Endodermal cell (in vitro differentiated cells): ENCODE results near the gene SERPINA3. TPM values are rescaled to one million over a fixed set of nuclear protein-coding genes. Genes with fewer than 3 reads are reported as not detected.

Experiments used
- DNase-seq: peaks from one replicate; pipeline ENCODE4 v3.0.0-alpha.2; 2017
- H3K27ac ChIP-seq: 2 replicates; pipeline ENCODE4 v1.5.1; 2013; ENCODE audit warnings: mild to moderate bottlenecking, low read depth, low read length, moderate library complexity
- H3K27me3 ChIP-seq: 2 replicates; pipeline ENCODE4 v1.6.1; 2013; ENCODE audit warnings: mild to moderate bottlenecking, low read length, moderate library complexity; ENCODE audit not compliant: insufficient read depth, control insufficient read depth, poor library complexity, severe bottlenecking
- H3K36me3 ChIP-seq: 2 replicates; pipeline ENCODE4 v1.7.0; 2013; ENCODE audit warnings: mild to moderate bottlenecking, low read length, moderate library complexity; ENCODE audit not compliant: control insufficient read depth, insufficient read depth
- H3K4me1 ChIP-seq: one replicate; pipeline ENCODE4 v1.7.0; 2013; ENCODE audit warnings: low read length; ENCODE audit not compliant: control insufficient read depth, insufficient read depth
- H3K4me3 ChIP-seq: 2 replicates; pipeline ENCODE4 v1.5.1; 2013; ENCODE audit warnings: mild to moderate bottlenecking, low read length, moderate library complexity
- H3K9ac ChIP-seq: 2 replicates; pipeline ENCODE4 v1.6.1; 2013; ENCODE audit warnings: mild to moderate bottlenecking, low read length, moderate library complexity; ENCODE audit not compliant: poor library complexity, severe bottlenecking; ENCODE audit errors: extremely low read depth
- H3K9me3 ChIP-seq: 2 replicates; pipeline ENCODE4 v1.6.1; 2013; ENCODE audit warnings: mild to moderate bottlenecking, low read length, moderate library complexity; ENCODE audit not compliant: control insufficient read depth
- H3K27ac Mint-ChIP-seq: 2 replicates; pipeline ENCODE4 v1.8.0; 2020; ENCODE audit warnings: mixed read lengths
- H3K27me3 Mint-ChIP-seq: 2 replicates; pipeline ENCODE4 v1.8.0; 2021; ENCODE audit warnings: mild to moderate bottlenecking, mixed read lengths; ENCODE audit not compliant: insufficient read depth
- H3K36me3 Mint-ChIP-seq: 2 replicates; pipeline ENCODE4 v1.8.0; 2020; ENCODE audit warnings: low read depth, mixed read lengths
- H3K4me1 Mint-ChIP-seq: 2 replicates; pipeline ENCODE4 v1.8.0; 2020; ENCODE audit warnings: mixed read lengths
- H3K4me3 Mint-ChIP-seq: 2 replicates; pipeline ENCODE4 v1.8.0; 2020; ENCODE audit warnings: mild to moderate bottlenecking, moderate library complexity, mixed read lengths
- H3K9me3 Mint-ChIP-seq: 2 replicates; pipeline ENCODE4 v1.8.0; 2020; ENCODE audit warnings: mild to moderate bottlenecking, mixed read lengths
- CTCF ChIP-seq: fragments of 200-600 bp; sonication (generic); conservative IDR thresholded peaks from 2 replicates; pipeline ENCODE4 v1.5.0; 2021; ENCODE audit warnings: antibody characterized with exemption, mild to moderate bottlenecking
- WGBS, 2 experiments: methylation state at CpG; one replicate each; pipeline versions ENCODE4 v1.1.5 to v1.1.7; 2013; ENCODE audit warnings: missing lambda C conversion rate in 2 of 2, mixed read lengths in 1 of 2; ENCODE audit not compliant: insufficient coverage in 1 of 2, insufficient read length in 1 of 2; 5-methylcytosine and 5-hydroxymethylcytosine counted together
- total RNA-seq, 2 donors: library from RNA; stranded (reverse); fragmentation: NEBNext Ultra II Directional in 1 of 2; extraction: Animal tissue kit (Norgen Biotek cat#: 25700) in 1 of 2; gene quantifications; 2 replicates in 1 of 2; 3 replicates in 1 of 2; pipeline ENCODE4 v1.2.1, GENCODE V29; 2021

The SERPINA3 gene
- total RNA-seq, 2 donors from 2014 or later, result 0.27 TPM; not detected in 1

- Mint-ChIP-seq H3K9me3 (no peaks in the 10 kb centered on the region), H3K36me3 (no peaks in the 10 kb centered on the region), H3K4me1 (no peaks in the 10 kb centered on the region), H3K27ac (no peak overlapping the region), H3K4me3 (no peak overlapping the region), H3K27me3 (peaks cover 6% of the 10 kb centered on the region)
- no peaks in the 10 kb centered on the region for H3K9me3 ChIP-seq
- no peak overlapping the region for H3K4me3 ChIP-seq
- no peak overlapping the region for H3K9ac ChIP-seq
- no peaks in the 10 kb centered on the region for H3K27me3 ChIP-seq
- no peak overlapping the region for H3K27ac ChIP-seq
- 93 to 100% methylated on average over 1 to 7 of the region's 7 CpGs for WGBS, 2 experiments
- no peak for DNase-seq
- H3K36me3 ChIP-seq, result no peaks in the 10 kb centered on the region
- TF ChIP-seq CTCF, result no peak
- H3K4me1 ChIP-seq, result no peaks in the 10 kb centered on the region
Measured at GRCh38 chr14:94673071-94673470, 60.9 kb downstream of the SERPINA3 start.

Other genes with a start within 250 kb of the SERPINA3 start
- gene SERPINA2, start 245.7 kb upstream of the SERPINA3 start, total RNA-seq, result not detected
- 1 to 10 TPM in 1 of 2 donors, not detected in 1; 1.2 TPM for gene SERPINA1, start 223.8 kb upstream of the SERPINA3 start, total RNA-seq
- gene SERPINA11, start 159.6 kb upstream of the SERPINA3 start, total RNA-seq, result under 1 TPM in 1 of 2 donors, not detected in 1; 0.70 TPM
- not detected for gene SERPINA9, start 136.2 kb upstream of the SERPINA3 start, total RNA-seq
- not detected for gene SERPINA12, start 102.9 kb upstream of the SERPINA3 start, total RNA-seq
- not detected for gene SERPINA4, start 50.9 kb upstream of the SERPINA3 start, total RNA-seq
- gene SERPINA5, start 31.0 kb upstream of the SERPINA3 start, total RNA-seq, result 1 to 10 TPM; 1.5 to 2.8 TPM
- gene GSC, start 157.7 kb downstream of the SERPINA3 start, total RNA-seq, result 10 to 100 TPM; 37.0 to 94.4 TPM